ENCODE measurements around the gene KIF20B. TPM values are rescaled to one million over a fixed set of nuclear protein-coding genes. Genes with fewer than 3 reads are reported as not detected.

Gene KIF20B
- total and polyA plus RNA-seq, 5 donors from 2014 or later: 12.0 to 42.8 (median 18.4) TPM

Other genes starting within 250 kb of the KIF20B start
- not detected for gene SLC16A12, start 166.0 kb upstream of the KIF20B start, total RNA-seq
- not detected for gene SLC16A12, start 166.0 kb upstream of the KIF20B start, polyA plus RNA-seq
- gene PANK1, start 56.3 kb upstream of the KIF20B start, total RNA-seq: 0.49 TPM
- gene PANK1, start 56.3 kb upstream of the KIF20B start, polyA plus RNA-seq: under 1 TPM in 2 of 4 donors, not detected in 2; 0.17 to 0.41 TPM

All from CD4-positive, CD25-positive, alpha-beta regulatory T cell (primary cell).